WTC11 (cell line): ENCODE data around the gene PARD3B. TPM values are rescaled to one million over a fixed set of nuclear protein-coding genes. Genes with fewer than 3 reads are reported as not detected.

Source experiments
- ATAC-seq: fragments of 200-7000 bp; cut with Tn5 transposase; 2 replicates; pipeline ENCODE4 v1.10.0; 2021; ENCODE audit warnings: mild to moderate bottlenecking, moderate library complexity
- CTCF ChIA-PET: fragments of 300-600 bp; sonication (Branson Sonifier 250); formaldehyde crosslinking; loops from one replicate; lab custom pipeline; 2021; ENCODE audit warnings: antibody characterized with exemption; lab: Charles Lee
- POLR2A ChIA-PET: fragments of 350-600 bp; sonication (Branson Sonifier 250); formaldehyde crosslinking; loops from one replicate; lab custom pipeline; 2021; ENCODE audit warnings: antibody characterized with exemption; lab: Charles Lee
- DNase-seq: peaks from one replicate; pipeline ENCODE4 v3.0.0; 2021; ENCODE audit warnings: low spot score
- H3K27ac Mint-ChIP-seq: 2 replicates; pipeline ENCODE4 v1.8.0; 2021; ENCODE audit warnings: mixed read lengths
- H3K27me3 Mint-ChIP-seq: 2 replicates; pipeline ENCODE4 v1.8.0; 2021; ENCODE audit warnings: low read depth, mild to moderate bottlenecking, moderate library complexity, mixed read lengths
- H3K36me3 Mint-ChIP-seq: 2 replicates; pipeline ENCODE4 v1.8.0; 2021; ENCODE audit warnings: mixed read lengths
- H3K4me1 Mint-ChIP-seq: 2 replicates; pipeline ENCODE4 v1.8.0; 2022; ENCODE audit warnings: mixed read lengths
- H3K4me3 Mint-ChIP-seq: 2 replicates; pipeline ENCODE4 v1.8.0; 2021; ENCODE audit warnings: mild to moderate bottlenecking, moderate library complexity, mixed read lengths
- H3K9me3 Mint-ChIP-seq: 2 replicates; pipeline ENCODE4 v1.8.0; 2021; ENCODE audit warnings: mixed read lengths
- ATF1 ChIP-seq: sonication (generic); formaldehyde crosslinking; IDR thresholded peaks from 2 replicates; pipeline ENCODE4 v1.8.1; 2023; ENCODE audit warnings: mild to moderate bottlenecking, moderate library complexity, missing genetic modification reagents
- ATF2 ChIP-seq: sonication (generic); formaldehyde crosslinking; IDR thresholded peaks from 2 replicates; pipeline ENCODE4 v1.8.1; 2022; ENCODE audit warnings: low read depth, missing genetic modification reagents, borderline replicate concordance
- CREM ChIP-seq: sonication (generic); formaldehyde crosslinking; IDR thresholded peaks from 2 replicates; pipeline ENCODE4 v1.8.1; 2022; ENCODE audit warnings: mild to moderate bottlenecking, missing genetic modification reagents, moderate library complexity
- FOXK1 ChIP-seq: sonication (generic); formaldehyde crosslinking; IDR thresholded peaks from 2 replicates; pipeline ENCODE4 v1.8.0; 2022; ENCODE audit warnings: mild to moderate bottlenecking, moderate library complexity, missing genetic modification reagents
- HMGA2 ChIP-seq: fragments of 250-450 bp; sonication (Bioruptor Pico); IDR thresholded peaks from 2 replicates; pipeline ENCODE4 v1.4.0; 2021; ENCODE audit warnings: mild to moderate bottlenecking, moderate library complexity
- IRF2 ChIP-seq: sonication (generic); formaldehyde crosslinking; IDR thresholded peaks from 2 replicates; pipeline ENCODE4 v1.8.0; 2022; ENCODE audit warnings: low read depth, missing genetic modification reagents, borderline replicate concordance
- MYBL2 ChIP-seq: sonication (generic); formaldehyde crosslinking; IDR thresholded peaks from 2 replicates; pipeline ENCODE4 v1.8.1; 2023; ENCODE audit warnings: mild to moderate bottlenecking, moderate library complexity, missing genetic modification reagents
- NFATC4 ChIP-seq: fragments of 250-450 bp; sonication (Bioruptor Pico); IDR thresholded peaks from 2 replicates; pipeline ENCODE4 v1.9.0; 2021; ENCODE audit warnings: mild to moderate bottlenecking
- NFYB ChIP-seq: sonication (generic); formaldehyde crosslinking; conservative IDR thresholded peaks from 2 replicates; pipeline ENCODE4 v1.8.0; 2022; ENCODE audit warnings: low read depth, missing genetic modification reagents
- NR3C1 ChIP-seq: sonication (generic); formaldehyde crosslinking; conservative IDR thresholded peaks from 2 replicates; pipeline ENCODE4 v1.8.1; 2023; ENCODE audit warnings: low read depth, mild to moderate bottlenecking, missing genetic modification reagents
- PRDM15 ChIP-seq: sonication (generic); formaldehyde crosslinking; IDR thresholded peaks from 2 replicates; pipeline ENCODE4 v1.8.0; 2022; ENCODE audit warnings: missing genetic modification reagents
- PRRX2 ChIP-seq: fragments of 250-450 bp; sonication (Bioruptor Pico); IDR thresholded peaks from 2 replicates; pipeline ENCODE4 v1.8.0; 2021; ENCODE audit warnings: mild to moderate bottlenecking
- TEAD4 ChIP-seq: sonication (generic); formaldehyde crosslinking; IDR thresholded peaks from 2 replicates; pipeline ENCODE4 v1.8.0; 2022; ENCODE audit warnings: mild to moderate bottlenecking, missing genetic modification reagents
- ZNF138 ChIP-seq: sonication (generic); formaldehyde crosslinking; conservative IDR thresholded peaks from 2 replicates; pipeline ENCODE4 v1.8.1; 2022; ENCODE audit warnings: mild to moderate bottlenecking, moderate library complexity, missing genetic modification reagents
- ZNF423 ChIP-seq: fragments of 250-450 bp; sonication (Bioruptor Pico); IDR thresholded peaks from 2 replicates; pipeline ENCODE4 v2.1.2; 2022; ENCODE audit warnings: mild to moderate bottlenecking, moderate library complexity
- total RNA-seq: library from RNA; stranded (reverse); gene quantifications from 3 replicates; pipeline ENCODE4 v1.2.3, GENCODE V29; 2021
- TF ChIP-seq, protein P1 (sequence below): sonication (generic); formaldehyde crosslinking; IDR thresholded peaks from 2 replicates; pipeline ENCODE4 v1.8.0; 2022; ENCODE audit warnings: mild to moderate bottlenecking, missing genetic modification reagents
- TF ChIP-seq, protein P2 (sequence below): fragments of 200-600 bp; IDR thresholded peaks from 2 replicates; pipeline ENCODE4 v1.8.0; 2022; ENCODE audit warnings: antibody characterized with exemption
- TF ChIP-seq, protein P3 (sequence below): sonication (generic); formaldehyde crosslinking; IDR thresholded peaks from 2 replicates; pipeline ENCODE4 v1.8.1; 2023; ENCODE audit warnings: mild to moderate bottlenecking, missing genetic modification reagents

PARD3B gene
- total RNA-seq, 1 experiment from 2014 or later = 5.6 TPM

GRCh38 chr2:205461678-205462665, 916.7 kb downstream of the PARD3B start (continued):
- no peak for TF ChIP-seq ATF2 (CRISPR knock-in tag)
- no peak for TF ChIP-seq IRF2 (CRISPR knock-in tag)
- no peak for TF ChIP-seq PRRX2
- TF ChIP-seq CREM (CRISPR knock-in tag) = no peak
- TF ChIP-seq NR3C1 = no peak
- no peak for TF ChIP-seq FOXK1 (CRISPR knock-in tag)

DNA sequence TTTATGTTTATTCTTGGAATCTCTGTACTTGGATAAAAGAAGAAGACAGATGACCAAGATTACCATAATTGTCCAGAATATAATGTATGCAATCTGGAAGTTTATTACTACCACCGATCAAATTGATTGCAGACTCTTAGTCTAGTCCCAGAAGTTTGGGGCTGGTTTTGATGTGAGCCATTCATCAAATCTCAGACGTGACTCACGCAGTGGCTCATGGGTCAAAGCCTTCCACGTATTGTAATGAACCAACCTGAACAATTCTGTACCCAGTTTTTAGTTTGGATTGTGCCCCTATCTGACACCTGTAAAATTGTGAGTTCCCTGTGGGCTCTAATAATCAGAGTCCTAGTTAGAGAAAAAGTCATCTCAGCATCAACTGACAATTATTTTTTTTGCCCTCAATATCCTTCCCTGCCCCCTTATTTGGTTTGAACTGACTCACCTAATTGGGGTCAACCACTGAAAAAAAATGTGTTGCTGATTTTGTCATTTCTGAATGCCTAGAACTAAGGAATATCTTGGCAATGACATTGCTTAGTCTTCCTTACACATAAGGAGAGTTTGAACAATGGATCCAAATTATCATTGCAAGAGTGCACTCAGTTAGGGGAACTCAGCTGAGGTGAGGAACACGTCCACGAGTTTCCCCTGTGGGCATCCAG, 917.5 kb downstream of the PARD3B start:
- Mint-ChIP-seq H3K4me1 (peaks cover 68% of the 10 kb centered on the region), H3K27me3 (no peaks in the 10 kb centered on the region), H3K9me3 (peaks cover 6% of the 10 kb centered on the region; the same call in 1 of the 2 replicates), H3K4me3 (no peak overlapping the region), H3K36me3 (no peaks in the 10 kb centered on the region), H3K27ac (no peak overlapping the region)
- ChIA-PET CTCF (no interaction called here), POLR2A (no interaction called here)
- DNase-seq (no peak), ATAC-seq (no peak)
- no peak for TF ChIP-seq ZNF423 (CRISPR knock-in tag)
- TF ChIP-seq, protein P1, sequence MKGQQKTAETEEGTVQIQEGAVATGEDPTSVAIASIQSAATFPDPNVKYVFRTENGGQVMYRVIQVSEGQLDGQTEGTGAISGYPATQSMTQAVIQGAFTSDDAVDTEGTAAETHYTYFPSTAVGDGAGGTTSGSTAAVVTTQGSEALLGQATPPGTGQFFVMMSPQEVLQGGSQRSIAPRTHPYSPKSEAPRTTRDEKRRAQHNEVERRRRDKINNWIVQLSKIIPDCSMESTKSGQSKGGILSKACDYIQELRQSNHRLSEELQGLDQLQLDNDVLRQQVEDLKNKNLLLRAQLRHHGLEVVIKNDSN (CRISPR knock-in tag) = no peak

- Mint-ChIP-seq H3K27ac (no peak overlapping the region; the same call in 1 of the 2 replicates), H3K4me3 (no peak overlapping the region), H3K9me3 (peaks cover 6% of the 10 kb centered on the region; the same call in 1 of the 2 replicates), H3K4me1 (peaks cover 68% of the 10 kb centered on the region), H3K27me3 (peaks cover 7% of the 10 kb centered on the region)
- ChIA-PET POLR2A (interaction anchor here (0.5 to 0.6 kb wide), 2 partner anchors 395 to 749 kb away, joined by 3 to 8 read pairs; no protein-coding TSS in a partner anchor), CTCF (no interaction called here)
- ATAC-seq = 0 out of 2 replicates have a peak, but pooled peaks have one; percentile 12
- TF ChIP-seq TEAD4 (CRISPR knock-in tag) = no peak
- no peak for TF ChIP-seq NFYB (CRISPR knock-in tag)
- TF ChIP-seq, protein P2, sequence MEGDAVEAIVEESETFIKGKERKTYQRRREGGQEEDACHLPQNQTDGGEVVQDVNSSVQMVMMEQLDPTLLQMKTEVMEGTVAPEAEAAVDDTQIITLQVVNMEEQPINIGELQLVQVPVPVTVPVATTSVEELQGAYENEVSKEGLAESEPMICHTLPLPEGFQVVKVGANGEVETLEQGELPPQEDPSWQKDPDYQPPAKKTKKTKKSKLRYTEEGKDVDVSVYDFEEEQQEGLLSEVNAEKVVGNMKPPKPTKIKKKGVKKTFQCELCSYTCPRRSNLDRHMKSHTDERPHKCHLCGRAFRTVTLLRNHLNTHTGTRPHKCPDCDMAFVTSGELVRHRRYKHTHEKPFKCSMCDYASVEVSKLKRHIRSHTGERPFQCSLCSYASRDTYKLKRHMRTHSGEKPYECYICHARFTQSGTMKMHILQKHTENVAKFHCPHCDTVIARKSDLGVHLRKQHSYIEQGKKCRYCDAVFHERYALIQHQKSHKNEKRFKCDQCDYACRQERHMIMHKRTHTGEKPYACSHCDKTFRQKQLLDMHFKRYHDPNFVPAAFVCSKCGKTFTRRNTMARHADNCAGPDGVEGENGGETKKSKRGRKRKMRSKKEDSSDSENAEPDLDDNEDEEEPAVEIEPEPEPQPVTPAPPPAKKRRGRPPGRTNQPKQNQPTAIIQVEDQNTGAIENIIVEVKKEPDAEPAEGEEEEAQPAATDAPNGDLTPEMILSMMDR = no peak
- TF ChIP-seq, protein P3, sequence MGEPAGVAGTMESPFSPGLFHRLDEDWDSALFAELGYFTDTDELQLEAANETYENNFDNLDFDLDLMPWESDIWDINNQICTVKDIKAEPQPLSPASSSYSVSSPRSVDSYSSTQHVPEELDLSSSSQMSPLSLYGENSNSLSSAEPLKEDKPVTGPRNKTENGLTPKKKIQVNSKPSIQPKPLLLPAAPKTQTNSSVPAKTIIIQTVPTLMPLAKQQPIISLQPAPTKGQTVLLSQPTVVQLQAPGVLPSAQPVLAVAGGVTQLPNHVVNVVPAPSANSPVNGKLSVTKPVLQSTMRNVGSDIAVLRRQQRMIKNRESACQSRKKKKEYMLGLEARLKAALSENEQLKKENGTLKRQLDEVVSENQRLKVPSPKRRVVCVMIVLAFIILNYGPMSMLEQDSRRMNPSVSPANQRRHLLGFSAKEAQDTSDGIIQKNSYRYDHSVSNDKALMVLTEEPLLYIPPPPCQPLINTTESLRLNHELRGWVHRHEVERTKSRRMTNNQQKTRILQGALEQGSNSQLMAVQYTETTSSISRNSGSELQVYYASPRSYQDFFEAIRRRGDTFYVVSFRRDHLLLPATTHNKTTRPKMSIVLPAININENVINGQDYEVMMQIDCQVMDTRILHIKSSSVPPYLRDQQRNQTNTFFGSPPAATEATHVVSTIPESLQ (CRISPR knock-in tag) = no peak
- TF ChIP-seq PRDM15 (CRISPR knock-in tag) = no peak
- TF ChIP-seq NFATC4 = no peak
- TF ChIP-seq ATF1 (CRISPR knock-in tag) = no peak
- TF ChIP-seq HMGA2 (CRISPR knock-in tag) = no peak
- TF ChIP-seq MYBL2 (CRISPR knock-in tag) = no peak
- no peak for TF ChIP-seq ZNF138 (CRISPR knock-in tag)
- TF ChIP-seq, all 79 proteins: peak for 0
- no peaks in the 10 kb centered on the region; the same call in 1 of the 2 replicates for H3K36me3 Mint-ChIP-seq
- DNase-seq = no peak
Measured at GRCh38 chr2:205463466-205464025, 918.3 kb downstream of the PARD3B start.
